GM12875 (cell line): Measurements from ENCODE around the gene KCNIP4.

ENCODE experiments used
- H3K4me3 ChIP-seq: one replicate; pipeline ENCODE4 v1.5.1; 2011; ENCODE audit warnings: low read depth, low read length, control low read depth
- TF ChIP-seq, protein P1 (sequence below): IDR thresholded peaks from 2 replicates; pipeline ENCODE4 v1.5.1; 2011; ENCODE audit warnings: low read depth, mild to moderate bottlenecking, control low read depth, inconsistent platforms, low read length, moderate library complexity, borderline replicate concordance; ENCODE audit not compliant: insufficient read depth

Gene KCNIP4

DNA sequence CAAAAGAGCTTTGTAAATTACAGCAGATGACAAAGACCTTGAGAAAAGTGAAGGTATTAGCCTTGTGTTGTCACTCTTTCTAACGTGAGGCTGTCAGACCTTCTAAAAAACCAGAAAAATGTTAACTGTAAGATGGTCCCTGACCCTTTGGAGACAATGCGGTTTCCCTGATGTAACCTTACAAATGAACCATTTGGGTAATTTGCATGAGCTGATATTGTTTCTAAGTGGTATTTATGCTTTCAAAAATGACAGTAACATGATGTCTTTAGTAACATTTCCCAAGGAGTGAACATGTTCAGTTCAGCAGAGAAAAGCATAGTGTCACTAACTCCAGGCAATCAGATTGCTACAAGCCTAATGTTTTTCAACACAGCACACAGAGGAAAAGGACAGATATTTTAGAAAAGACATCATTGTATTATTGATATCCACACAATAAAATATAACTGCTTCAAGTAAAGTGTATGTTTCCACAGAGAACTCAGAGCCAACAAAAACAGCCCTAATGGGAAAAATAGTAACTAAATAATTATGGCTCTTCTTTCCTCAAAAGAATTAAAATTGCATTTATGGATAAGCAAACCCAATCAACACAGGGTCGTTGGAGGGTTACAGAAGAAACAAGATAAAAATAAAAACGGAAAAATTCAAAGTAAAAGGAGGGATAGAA, 434.4 kb downstream of the KCNIP4 start:
- TF ChIP-seq, protein P1, sequence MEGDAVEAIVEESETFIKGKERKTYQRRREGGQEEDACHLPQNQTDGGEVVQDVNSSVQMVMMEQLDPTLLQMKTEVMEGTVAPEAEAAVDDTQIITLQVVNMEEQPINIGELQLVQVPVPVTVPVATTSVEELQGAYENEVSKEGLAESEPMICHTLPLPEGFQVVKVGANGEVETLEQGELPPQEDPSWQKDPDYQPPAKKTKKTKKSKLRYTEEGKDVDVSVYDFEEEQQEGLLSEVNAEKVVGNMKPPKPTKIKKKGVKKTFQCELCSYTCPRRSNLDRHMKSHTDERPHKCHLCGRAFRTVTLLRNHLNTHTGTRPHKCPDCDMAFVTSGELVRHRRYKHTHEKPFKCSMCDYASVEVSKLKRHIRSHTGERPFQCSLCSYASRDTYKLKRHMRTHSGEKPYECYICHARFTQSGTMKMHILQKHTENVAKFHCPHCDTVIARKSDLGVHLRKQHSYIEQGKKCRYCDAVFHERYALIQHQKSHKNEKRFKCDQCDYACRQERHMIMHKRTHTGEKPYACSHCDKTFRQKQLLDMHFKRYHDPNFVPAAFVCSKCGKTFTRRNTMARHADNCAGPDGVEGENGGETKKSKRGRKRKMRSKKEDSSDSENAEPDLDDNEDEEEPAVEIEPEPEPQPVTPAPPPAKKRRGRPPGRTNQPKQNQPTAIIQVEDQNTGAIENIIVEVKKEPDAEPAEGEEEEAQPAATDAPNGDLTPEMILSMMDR = no peak
- H3K4me3 ChIP-seq = no peak overlapping the region

GRCh38 chr4:21512353-21512752, 436.2 kb downstream of the KCNIP4 start:
- TF ChIP-seq, protein P1 = no peak
- H3K4me3 ChIP-seq = no peak overlapping the region

GRCh38 chr4:21507439-21507838, 441.1 kb downstream of the KCNIP4 start:
- TF ChIP-seq, protein P1 = no peak
- H3K4me3 ChIP-seq = no peak overlapping the region

DNA sequence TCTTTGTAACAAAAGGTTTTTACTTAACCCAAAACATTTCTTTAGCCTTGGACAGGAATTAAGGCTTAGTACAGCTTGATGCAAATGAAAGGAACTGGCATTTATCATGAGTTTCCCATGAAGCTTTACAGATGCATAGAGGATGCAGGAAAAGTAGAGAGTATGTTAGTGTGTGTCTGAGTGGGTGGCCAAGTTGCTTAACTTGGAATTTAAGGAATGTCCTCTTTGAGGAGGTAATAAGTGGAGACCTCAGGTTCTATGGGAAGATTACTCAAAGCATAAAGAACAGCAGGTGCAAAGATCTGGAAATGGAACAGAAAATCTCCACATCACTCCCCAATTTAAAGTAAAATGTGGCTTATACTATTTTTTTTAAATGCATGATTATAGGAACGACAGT, 457.9 kb downstream of the KCNIP4 start:
- TF ChIP-seq, protein P1 = no peak
- no peak overlapping the region for H3K4me3 ChIP-seq

- TF ChIP-seq, protein P1 = no peak
Observed at GRCh38 chr4:21476757-21477156, 471.8 kb downstream of the KCNIP4 start.

GRCh38 chr4:21474195-21474594, 474.4 kb downstream of the KCNIP4 start:
- TF ChIP-seq, protein P1 = no peak
- H3K4me3 ChIP-seq = no peak overlapping the region

More at GRCh38 chr4:21476757-21477156, 471.8 kb downstream of the KCNIP4 start:
- H3K4me3 ChIP-seq = no peak overlapping the region

GRCh38 chr4:21470535-21470934, 478.0 kb downstream of the KCNIP4 start:
- no peak overlapping the region for H3K4me3 ChIP-seq
- TF ChIP-seq, protein P1 = no peak
